ENCODE data around the gene SAMD3.

Gene SAMD3

GRCh38 chr6:130098317-130098716 lies 124.4 kb downstream of the SAMD3 start:
- no peak overlapping the region for H4K8ac ChIP-seq (ENCODE audit: low read length)
- H3K18ac ChIP-seq (ENCODE audit: low read depth in 1 of 2, low read length in 2 of 2): no peak overlapping the region
- H3K9me3 ChIP-seq (ENCODE audit: control insufficient read depth, low read length): no peaks in the 10 kb centered on the region
- H3K14ac ChIP-seq (ENCODE audit: low read length in 2 of 2): no peak overlapping the region
- no peak overlapping the region for H2BK120ac ChIP-seq (ENCODE audit: low read depth, low read length)
- WGBS: 67% methylated on average over 3 of the region's 4 CpGs
- H2BK5ac ChIP-seq (ENCODE audit: low read depth, low read length, poor library complexity, severe bottlenecking): no peak overlapping the region
- peaks cover 2% of the 10 kb centered on the region for H3K79me1 ChIP-seq (replicated peaks; ENCODE audit: low read length, poor library complexity, severe bottlenecking)
- no peak overlapping the region for H2BK15ac ChIP-seq (ENCODE audit: low read depth, poor library complexity, severe bottlenecking)
- no peak overlapping the region for H3K4me3 ChIP-seq (ENCODE audit: insufficient read depth in 1 of 2, low read depth in 1 of 2, low read length in 2 of 2)
- no peak overlapping the region for H3K27ac ChIP-seq (ENCODE audit: low read length, poor library complexity, severe bottlenecking)
- no peaks in the 10 kb centered on the region for H3K4me1 ChIP-seq (ENCODE audit: control insufficient read depth, insufficient read depth, low read depth, low read length)
- DNase-seq: no peak
- H2AFZ ChIP-seq (ENCODE audit: low read depth, low read length): no peak overlapping the region
- H2BK12ac ChIP-seq (ENCODE audit: low read length in 2 of 2): no peak overlapping the region
- H3K36me3 ChIP-seq (ENCODE audit: control insufficient read depth in 1 of 2, insufficient read depth in 2 of 2, low read depth in 1 of 2, low read length in 2 of 2): peaks cover 0 to 6% of the 10 kb centered on the region in 2 experiments
- H3K23ac ChIP-seq (ENCODE audit: low read length in 2 of 2): no peak overlapping the region
- H2AK5ac ChIP-seq (ENCODE audit: low read length, severe bottlenecking): no peak overlapping the region
- H4K91ac ChIP-seq (ENCODE audit: low read length): no peak overlapping the region
- no peaks in the 10 kb centered on the region for H3K27me3 ChIP-seq (ENCODE audit: control insufficient read depth in 1 of 2, insufficient read depth in 1 of 2, low read length in 2 of 2)
- no peak overlapping the region for H3K9ac ChIP-seq (ENCODE audit: low read length)
- no peak overlapping the region for H3K4me2 ChIP-seq (ENCODE audit: low read length, poor library complexity, severe bottlenecking)
- no peak overlapping the region for H3K4ac ChIP-seq (ENCODE audit: low read depth in 1 of 2, low read length in 2 of 2)
